Putamen (tissue), 1 donor: Measurements from ENCODE around the gene RASD2.
"Not testable (repeated sequence)": the region's sequence is repeated elsewhere in the genome, so short reads cannot be mapped to it uniquely, and the experiment has no call there.

ENCODE experiments used
- DNase-seq: peaks from one replicate; pipeline ENCODE4 v3.0.0-alpha.2; 2016; ENCODE audit warnings: low spot score

The RASD2 gene

GRCh38 chr22:35540595-35541253 is at the start of gene RASD2:
Gene RASD2, plus strand, starts transcription at chr22:35540831. Its CDS starts 5,979 bp downstream, at chr22:35546810.
- peak; percentile 84 for DNase-seq

GRCh38 chr22:35491061-35491907 is 49.3 kb upstream of the RASD2 start:
- not testable (repeated sequence) for DNase-seq

GRCh38 chr22:35491908-35492380 is 48.7 kb upstream of the RASD2 start:
- DNase-seq: no peak

- no peak for DNase-seq
Measured at GRCh38 chr22:35493074-35493473, 47.6 kb upstream of the RASD2 start.

GRCh38 chr22:35495711-35496110 is 44.9 kb upstream of the RASD2 start:
- not testable (repeated sequence) for DNase-seq

- DNase-seq: no peak
Measured at GRCh38 chr22:35496768-35497312, 43.8 kb upstream of the RASD2 start.

- DNase-seq: no peak
Measured at GRCh38 chr22:35498026-35498800, 42.4 kb upstream of the RASD2 start.

GRCh38 chr22:35502836-35503235 is 37.8 kb upstream of the RASD2 start:
- no peak for DNase-seq

GRCh38 chr22:35505399-35506258 is 35.0 kb upstream of the RASD2 start:
- no peak for DNase-seq

- no peak for DNase-seq
Measured at GRCh38 chr22:35506259-35506570, 34.4 kb upstream of the RASD2 start.

GRCh38 chr22:35507851-35508250 is 32.8 kb upstream of the RASD2 start:
- not testable (repeated sequence) for DNase-seq

GRCh38 chr22:35509451-35509850 is 31.2 kb upstream of the RASD2 start:
- no peak for DNase-seq

GRCh38 chr22:35509960-35510359 is 30.7 kb upstream of the RASD2 start:
- no peak for DNase-seq

- DNase-seq: peak; percentile 70
Measured at GRCh38 chr22:35510481-35510934, 30.1 kb upstream of the RASD2 start.

- no peak for DNase-seq
Measured at GRCh38 chr22:35510951-35511350, 29.7 kb upstream of the RASD2 start.

GRCh38 chr22:35514366-35514765 is 26.3 kb upstream of the RASD2 start:
- DNase-seq: peak; percentile 81

GRCh38 chr22:35515952-35516351 is 24.7 kb upstream of the RASD2 start:
- DNase-seq: not testable (repeated sequence)

- DNase-seq: peak; percentile 81
Measured at GRCh38 chr22:35516723-35517122, 23.9 kb upstream of the RASD2 start.

GRCh38 chr22:35517207-35517606 is 23.4 kb upstream of the RASD2 start:
- no peak for DNase-seq

- DNase-seq: no peak
Measured at GRCh38 chr22:35517769-35518530, 22.7 kb upstream of the RASD2 start.
